HL-60 (cell line): ENCODE measurements around the gene ADAM15.

Experiments
- DNase-seq, 2 experiments: peaks; one replicate each; pipeline ENCODE4 v3.0.0-alpha.2; 2010 to 2020; ENCODE audit warnings: low read depth in 1 of 2, low spot score in 1 of 2
- H3K27ac ChIP-seq: fragments of 250-450 bp; sonication (Bioruptor Pico); replicated peaks from 2 replicates; pipeline ENCODE4 v1.5.1; 2020; ENCODE audit warnings: mild to moderate bottlenecking, moderate library complexity
- H3K27me3 ChIP-seq: fragments of 250-450 bp; sonication (Bioruptor Pico); 2 replicates; pipeline ENCODE4 v1.5.1; 2021; ENCODE audit warnings: mild to moderate bottlenecking, moderate library complexity; ENCODE audit not compliant: insufficient read depth, poor library complexity, severe bottlenecking
- H3K4me3 ChIP-seq: replicated peaks from 2 replicates; pipeline ENCODE4 v1.5.1; 2011; ENCODE audit warnings: mild to moderate bottlenecking, control low read depth, low read length; ENCODE audit not compliant: insufficient read depth
- CTCF ChIP-seq: IDR thresholded peaks from one replicate; pipeline ENCODE4 v1.5.1; 2011; ENCODE audit warnings: low read length, control low read depth, inconsistent platforms; ENCODE audit not compliant: insufficient read depth
- GABPA ChIP-seq: IDR thresholded peaks from 2 replicates; pipeline ENCODE4 v1.6.1; 2012; ENCODE audit warnings: low read depth
- POLR2AphosphoS5 ChIP-seq: IDR thresholded peaks from 2 replicates; pipeline ENCODE4 v1.6.1; 2012; ENCODE audit warnings: low read depth
- SPI1 ChIP-seq: IDR thresholded peaks from 2 replicates; pipeline ENCODE4 v1.6.1; 2012; ENCODE audit warnings: low read depth, mild to moderate bottlenecking, borderline replicate concordance
- TF ChIP-seq, protein P1 (sequence below): IDR thresholded peaks from 2 replicates; pipeline ENCODE4 v1.6.1; 2012; ENCODE audit warnings: low read depth; ENCODE audit not compliant: insufficient replicate concordance

Gene ADAM15

GRCh38 chr1:155009742-155010141, 41.4 kb upstream of the ADAM15 start:
- DNase-seq, result peak in 1 of 2 experiments; percentile 32
- Histone ChIP-seq H3K27ac (peak overlapping the region; percentile 94), H3K27me3 (no peaks in the 10 kb centered on the region), H3K4me3 (peak overlapping the region; percentile 76)
- TF ChIP-seq GABPA (no peak), POLR2AphosphoS5 (no peak; the same call in 1 of the 2 replicates), CTCF (no peak)
- TF ChIP-seq, protein P1, sequence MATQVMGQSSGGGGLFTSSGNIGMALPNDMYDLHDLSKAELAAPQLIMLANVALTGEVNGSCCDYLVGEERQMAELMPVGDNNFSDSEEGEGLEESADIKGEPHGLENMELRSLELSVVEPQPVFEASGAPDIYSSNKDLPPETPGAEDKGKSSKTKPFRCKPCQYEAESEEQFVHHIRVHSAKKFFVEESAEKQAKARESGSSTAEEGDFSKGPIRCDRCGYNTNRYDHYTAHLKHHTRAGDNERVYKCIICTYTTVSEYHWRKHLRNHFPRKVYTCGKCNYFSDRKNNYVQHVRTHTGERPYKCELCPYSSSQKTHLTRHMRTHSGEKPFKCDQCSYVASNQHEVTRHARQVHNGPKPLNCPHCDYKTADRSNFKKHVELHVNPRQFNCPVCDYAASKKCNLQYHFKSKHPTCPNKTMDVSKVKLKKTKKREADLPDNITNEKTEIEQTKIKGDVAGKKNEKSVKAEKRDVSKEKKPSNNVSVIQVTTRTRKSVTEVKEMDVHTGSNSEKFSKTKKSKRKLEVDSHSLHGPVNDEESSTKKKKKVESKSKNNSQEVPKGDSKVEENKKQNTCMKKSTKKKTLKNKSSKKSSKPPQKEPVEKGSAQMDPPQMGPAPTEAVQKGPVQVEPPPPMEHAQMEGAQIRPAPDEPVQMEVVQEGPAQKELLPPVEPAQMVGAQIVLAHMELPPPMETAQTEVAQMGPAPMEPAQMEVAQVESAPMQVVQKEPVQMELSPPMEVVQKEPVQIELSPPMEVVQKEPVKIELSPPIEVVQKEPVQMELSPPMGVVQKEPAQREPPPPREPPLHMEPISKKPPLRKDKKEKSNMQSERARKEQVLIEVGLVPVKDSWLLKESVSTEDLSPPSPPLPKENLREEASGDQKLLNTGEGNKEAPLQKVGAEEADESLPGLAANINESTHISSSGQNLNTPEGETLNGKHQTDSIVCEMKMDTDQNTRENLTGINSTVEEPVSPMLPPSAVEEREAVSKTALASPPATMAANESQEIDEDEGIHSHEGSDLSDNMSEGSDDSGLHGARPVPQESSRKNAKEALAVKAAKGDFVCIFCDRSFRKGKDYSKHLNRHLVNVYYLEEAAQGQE, result no peak

DNA sequence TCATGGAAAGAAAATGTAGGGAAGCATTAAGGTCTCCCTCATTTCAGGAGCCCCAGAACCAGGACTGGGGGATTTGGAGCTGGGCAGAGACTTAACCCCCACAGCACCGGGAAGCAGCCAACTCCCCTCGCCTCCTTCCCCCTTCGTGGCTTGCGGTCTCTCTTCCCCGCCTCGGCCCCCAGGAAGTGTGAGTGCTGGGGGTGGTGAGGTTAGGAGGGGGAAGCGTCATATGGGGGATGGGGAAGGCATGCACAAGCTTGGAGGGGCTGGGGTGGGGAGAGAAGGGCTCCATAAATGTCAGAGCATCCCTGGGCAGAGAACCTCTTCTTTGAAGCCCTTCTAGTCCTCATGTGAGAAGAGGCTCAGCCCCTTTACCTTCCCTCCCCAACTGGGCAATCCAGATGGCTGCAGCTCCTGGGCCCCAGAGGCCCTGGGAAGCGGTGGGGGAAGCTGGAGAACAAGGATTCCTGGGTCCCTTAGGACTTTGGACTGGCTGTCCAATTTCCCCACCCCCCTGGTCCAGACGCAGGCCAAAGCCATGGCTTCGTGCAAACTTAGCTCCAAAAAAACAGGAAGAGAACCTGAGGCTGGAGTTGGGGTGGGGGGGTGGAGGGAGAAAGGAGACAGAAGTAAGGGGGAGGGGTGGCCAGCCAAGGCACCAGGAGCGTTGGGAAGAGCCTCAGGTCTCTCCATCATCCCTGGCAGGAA, 40.8 kb upstream of the ADAM15 start:
- TF ChIP-seq SPI1, result peak; percentile 88
- TF ChIP-seq, protein P1, result no peak
- peak; percentile 78; the same call in 1 of the 2 replicates for TF ChIP-seq POLR2AphosphoS5
- H3K4me3 ChIP-seq, result peak overlapping the region; percentile 76
- H3K27ac ChIP-seq, result peak overlapping the region; percentile 94
- H3K27me3 ChIP-seq, result no peaks in the 10 kb centered on the region
- DNase-seq, result peak; percentile 79 to 89

DNA sequence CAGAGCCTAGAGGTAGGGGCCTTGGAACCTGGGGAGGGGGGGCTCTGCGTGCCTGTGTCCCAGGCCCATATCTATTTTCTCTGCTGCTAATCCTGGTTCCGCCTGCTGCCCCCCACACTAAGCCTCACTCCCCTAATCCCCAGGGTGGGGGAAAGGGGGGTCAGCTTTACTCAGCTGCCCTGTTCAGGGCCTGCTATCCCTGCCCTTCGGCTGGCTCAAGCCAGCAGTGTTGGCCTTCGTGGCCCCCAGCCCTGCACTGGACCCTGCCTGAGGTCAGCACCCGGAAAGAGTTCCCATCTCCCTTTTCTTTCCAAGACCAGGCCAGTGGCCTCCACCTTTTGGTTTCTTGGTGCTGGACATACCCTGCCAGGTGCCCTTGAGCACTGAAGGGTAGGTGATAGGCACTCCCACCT, 40.1 kb upstream of the ADAM15 start:
- no peak for DNase-seq
- H3K27ac ChIP-seq, result peak overlapping the region; percentile 94
- peak overlapping the region; percentile 76 for H3K4me3 ChIP-seq
- H3K27me3 ChIP-seq, result no peaks in the 10 kb centered on the region
- TF ChIP-seq POLR2AphosphoS5, result no peak
- TF ChIP-seq GABPA, result no peak
- TF ChIP-seq, protein P1, result no peak
- TF ChIP-seq SPI1, result no peak
- TF ChIP-seq CTCF, result no peak
